NCI-H2196 treated with DMSO at 0.1 percent for 48 hours (cell line): ENCODE measurements around the gene NACC2.
A peak's percentile ranks its signal among the peaks of the same experiment; 100 is the strongest.

ENCODE experiments used
- DNase-seq: peaks from one replicate; lab custom pipeline; 2025; ENCODE audit not compliant: unreplicated experiment; lab: John Stamatoyannopoulos, UW

NACC2 gene

DNA sequence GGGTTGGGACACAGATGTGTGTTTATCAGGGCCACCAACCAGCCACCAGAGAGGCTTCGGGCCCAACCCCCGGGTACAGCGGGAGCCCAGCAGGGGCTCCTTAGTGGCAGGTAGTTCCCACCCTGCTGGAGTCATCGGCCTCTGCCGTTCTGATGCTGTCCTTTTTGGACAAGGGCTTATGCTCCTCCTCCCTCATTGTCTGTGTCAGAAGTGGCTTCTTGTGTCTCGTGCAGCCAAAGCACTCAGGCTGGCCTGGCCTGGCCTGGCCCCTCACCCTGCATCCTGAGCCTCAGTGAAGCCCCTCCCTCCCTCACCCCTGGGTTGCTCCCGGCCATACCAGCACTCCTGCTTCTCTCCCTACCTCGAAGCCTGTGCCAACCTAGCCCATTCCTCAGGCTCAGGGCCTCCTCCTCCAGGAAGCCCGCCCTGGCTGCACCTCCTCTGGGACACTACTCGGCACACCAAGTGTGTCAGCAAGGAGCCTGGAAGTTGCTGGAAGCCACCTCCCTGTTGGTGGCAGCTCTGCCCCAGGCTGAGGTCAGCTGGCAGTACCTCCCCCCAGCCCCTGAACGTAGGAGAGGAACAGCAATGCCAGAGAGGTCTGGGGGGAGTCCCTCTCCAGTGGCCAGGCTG lies 129.8 kb downstream of the NACC2 start:
- no peak for DNase-seq

DNA sequence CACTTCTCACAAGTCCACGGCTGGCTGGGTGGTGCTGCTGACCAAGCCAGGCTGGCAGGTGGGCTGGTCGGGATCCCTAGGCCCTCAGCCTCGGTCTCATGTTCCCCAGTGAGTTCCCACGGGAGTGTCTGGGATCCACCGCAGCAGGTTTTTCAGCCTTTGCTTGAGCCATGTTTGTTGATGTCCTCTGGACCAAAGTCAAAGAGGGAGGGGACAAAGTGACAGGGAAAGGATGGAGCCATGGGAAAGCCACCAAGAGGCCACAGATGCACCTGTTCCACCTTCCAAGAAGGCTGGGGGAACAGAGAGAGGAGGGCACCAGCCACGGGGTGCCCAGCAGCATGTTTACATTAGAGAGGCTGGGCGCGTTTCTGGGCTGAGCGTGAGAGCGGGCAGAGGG lies 131.2 kb downstream of the NACC2 start:
- no peak for DNase-seq

DNA sequence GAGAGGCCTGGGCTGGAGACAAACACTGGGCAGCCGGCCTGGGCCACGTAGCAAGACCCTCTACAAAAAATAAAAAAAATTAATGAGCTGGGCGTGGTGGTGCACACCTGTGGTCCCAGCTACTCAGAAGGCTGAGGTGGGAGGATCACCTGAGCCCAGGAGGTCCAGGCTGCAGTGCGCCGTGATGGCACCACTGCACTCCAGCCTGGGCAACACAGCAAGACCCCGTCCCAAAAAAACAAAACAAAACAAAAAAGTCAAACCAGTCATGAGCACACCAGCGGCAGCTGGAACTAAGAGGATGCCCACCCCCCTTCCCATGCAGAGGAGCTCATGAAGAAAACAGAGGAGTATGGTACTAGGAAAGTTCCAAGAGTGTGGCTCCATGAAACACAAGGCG lies 131.8 kb downstream of the NACC2 start:
- DNase-seq = no peak

GRCh38 chr9:135962696-135963307 lies 132.3 kb downstream of the NACC2 start:
- DNase-seq = no peak

GRCh38 chr9:135961811-135962695 lies 133.0 kb downstream of the NACC2 start:
- DNase-seq = no peak

DNA sequence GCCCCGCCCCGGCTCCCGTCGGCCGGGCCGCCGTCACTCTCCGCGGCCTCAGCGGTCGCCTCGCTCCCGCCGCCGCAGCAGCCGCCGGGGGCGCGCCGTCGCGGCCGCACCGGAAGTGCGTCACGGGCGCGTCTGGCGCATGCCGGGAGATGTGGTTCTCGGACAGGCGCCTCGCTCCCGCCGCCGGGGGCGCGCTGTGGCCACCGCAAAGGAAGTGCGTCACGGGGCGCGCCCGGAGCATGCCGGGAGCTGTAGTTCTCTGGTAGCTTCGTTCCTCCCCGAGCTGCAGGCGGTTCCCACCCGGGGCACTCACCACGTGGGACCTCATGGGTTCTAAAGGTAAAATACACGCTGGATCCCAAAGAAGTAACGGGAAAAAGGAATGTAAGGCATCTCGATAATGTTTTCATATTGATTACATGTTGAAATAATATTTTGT lies 133.8 kb downstream of the NACC2 start, which contains the start of gene UBAC1:
UBAC1 (minus strand) TSS at position 97 of the 439 bp plus-strand sequence. CDS start 211 bp downstream, outside the sequence.
- DNase-seq = peak; percentile 90

GRCh38 chr9:135960411-135961276 lies 134.4 kb downstream of the NACC2 start:
- DNase-seq = no peak

DNA sequence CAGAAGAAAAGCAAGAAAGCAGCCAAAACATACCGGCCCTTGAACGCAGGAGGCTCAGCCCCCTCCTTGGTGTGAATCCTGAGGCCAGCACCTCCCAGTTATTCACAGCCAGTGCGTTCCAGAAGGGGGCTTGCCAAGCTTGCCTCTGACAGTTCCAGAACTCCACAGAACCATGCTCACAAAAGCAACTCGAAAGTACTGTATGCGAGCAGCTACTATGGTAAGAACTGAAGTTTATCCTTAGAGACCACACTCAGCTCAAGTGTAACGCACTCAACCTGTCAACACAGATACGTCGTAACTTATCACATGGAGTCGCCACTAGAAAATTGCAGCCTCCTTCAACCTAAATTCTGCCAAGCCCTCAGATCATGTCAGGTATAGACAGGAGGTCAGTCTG lies 135.3 kb downstream of the NACC2 start:
- DNase-seq = no peak

DNA sequence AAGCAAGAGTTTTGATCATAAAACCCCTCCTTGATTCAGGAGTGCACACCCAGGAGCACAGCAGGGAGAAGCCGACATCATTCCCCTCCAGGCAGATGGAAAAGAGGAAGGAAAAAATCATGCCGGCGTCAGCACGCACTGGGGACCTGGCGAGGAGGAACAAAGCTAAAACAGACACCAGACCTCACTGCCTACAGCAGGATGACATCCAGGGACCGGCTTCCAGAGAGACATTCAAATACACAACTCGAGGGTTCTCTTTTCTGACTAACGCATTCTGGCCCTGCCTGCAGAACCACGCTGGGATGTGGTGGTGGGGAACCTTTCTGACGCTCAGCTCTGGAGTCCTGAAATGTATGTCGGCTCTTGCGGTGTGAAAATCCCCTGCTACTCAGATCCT lies 136.6 kb downstream of the NACC2 start:
- DNase-seq = no peak

DNA sequence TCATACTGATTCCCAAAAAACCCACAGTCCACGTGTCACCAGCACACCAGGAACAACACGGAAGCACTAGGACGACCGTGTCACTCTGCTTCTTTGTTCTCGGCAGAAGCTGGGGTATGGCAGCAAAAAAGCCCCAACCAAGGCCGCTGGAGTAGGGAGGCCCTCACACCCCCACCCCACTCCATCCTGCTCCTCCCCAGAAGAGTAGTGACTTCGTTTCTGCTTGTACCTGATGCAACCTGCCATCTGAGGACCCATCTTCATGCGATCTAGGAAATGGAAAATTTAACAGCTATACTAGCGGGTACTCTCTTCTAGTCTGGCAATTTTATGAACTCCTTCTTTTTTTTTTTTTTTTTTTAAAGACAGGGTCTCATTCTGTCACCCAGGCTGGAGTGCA lies 137.7 kb downstream of the NACC2 start:
- DNase-seq = no peak

- no peak for DNase-seq
Measured at GRCh38 chr9:135956802-135957174, 138.3 kb downstream of the NACC2 start.
